Iris pigment epithelial cell (primary cell): Measurements from ENCODE around the gene CEACAM16.
"Not testable (repeated sequence)": the region's sequence is repeated elsewhere in the genome, so short reads cannot be mapped to it uniquely, and the experiment has no call there.

Experiments used
- DNase-seq: peaks from one replicate; pipeline ENCODE4 v3.0.0-alpha.2; 2011; ENCODE audit warnings: low read depth

The CEACAM16 gene

DNA sequence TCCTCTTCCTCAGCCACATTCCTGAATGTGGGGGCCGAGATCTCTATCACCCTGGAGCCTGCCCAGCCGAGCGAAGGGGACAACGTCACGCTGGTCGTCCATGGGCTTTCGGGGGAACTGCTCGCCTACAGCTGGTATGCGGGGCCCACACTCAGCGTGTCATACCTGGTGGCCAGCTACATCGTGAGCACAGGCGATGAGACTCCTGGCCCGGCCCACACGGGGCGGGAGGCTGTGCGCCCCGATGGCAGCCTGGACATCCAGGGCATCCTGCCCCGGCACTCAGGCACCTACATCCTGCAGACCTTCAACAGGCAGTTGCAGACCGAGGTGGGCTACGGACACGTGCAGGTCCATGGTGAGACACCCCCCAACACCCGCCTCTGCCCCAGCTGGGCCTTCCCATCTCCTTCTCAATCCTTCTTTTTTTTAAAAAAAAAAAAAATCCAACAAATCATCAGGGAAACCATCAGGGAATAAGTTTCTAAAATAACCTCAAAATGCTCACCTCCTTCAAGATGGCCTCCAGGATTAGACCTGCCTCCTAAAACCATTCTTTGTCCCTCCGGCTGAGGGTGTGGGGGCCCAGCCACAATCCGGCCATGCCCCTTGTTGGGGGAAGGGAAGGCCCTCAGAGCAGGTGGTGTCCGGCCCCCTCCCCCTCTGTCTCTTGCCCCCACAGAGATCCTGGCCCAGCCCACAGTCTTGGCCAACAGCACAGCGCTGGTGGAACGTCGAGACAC, 4.6 kb downstream of the CEACAM16 start:
- no peak for DNase-seq

DNA sequence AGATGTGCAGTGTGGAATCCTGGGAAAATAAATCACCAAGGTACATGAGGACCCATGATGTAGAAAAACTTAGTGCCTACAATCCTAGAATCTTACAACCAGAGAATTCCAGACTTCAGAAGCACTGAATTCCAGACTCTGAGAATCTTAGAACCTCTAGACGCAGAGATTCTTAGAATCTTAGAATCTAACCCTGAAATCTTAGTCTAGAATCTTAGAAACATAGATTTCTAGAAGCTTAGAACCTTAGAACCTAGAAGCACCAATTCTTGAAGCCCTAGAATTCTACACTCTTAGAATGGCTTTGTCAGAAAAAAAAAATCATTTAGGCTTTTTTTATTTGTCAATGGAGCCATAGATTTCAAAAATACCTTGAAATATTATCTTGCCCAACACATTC, 6.0 kb downstream of the CEACAM16 start:
- DNase-seq = no peak

DNA sequence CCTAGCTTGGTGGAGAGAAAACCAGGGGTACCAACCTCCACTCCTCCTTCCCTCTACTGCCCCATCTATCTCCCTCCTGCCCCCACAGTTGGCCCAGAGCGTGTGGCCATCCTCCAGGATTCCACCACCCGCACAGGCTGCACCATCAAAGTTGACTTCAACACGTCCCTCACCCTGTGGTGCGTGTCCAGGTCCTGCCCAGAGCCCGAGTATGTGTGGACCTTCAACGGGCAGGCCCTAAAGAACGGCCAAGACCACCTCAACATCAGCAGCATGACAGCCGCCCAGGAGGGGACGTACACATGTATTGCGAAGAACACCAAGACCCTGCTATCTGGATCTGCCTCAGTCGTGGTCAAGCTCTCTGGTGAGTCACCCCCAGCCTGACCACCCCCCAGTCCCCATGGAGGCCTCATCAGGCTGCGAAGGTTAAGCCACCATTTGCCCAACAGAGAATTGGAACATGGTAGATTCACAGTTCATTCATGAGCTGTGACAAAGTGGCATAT, 6.6 kb downstream of the CEACAM16 start:
- no peak for DNase-seq

DNA sequence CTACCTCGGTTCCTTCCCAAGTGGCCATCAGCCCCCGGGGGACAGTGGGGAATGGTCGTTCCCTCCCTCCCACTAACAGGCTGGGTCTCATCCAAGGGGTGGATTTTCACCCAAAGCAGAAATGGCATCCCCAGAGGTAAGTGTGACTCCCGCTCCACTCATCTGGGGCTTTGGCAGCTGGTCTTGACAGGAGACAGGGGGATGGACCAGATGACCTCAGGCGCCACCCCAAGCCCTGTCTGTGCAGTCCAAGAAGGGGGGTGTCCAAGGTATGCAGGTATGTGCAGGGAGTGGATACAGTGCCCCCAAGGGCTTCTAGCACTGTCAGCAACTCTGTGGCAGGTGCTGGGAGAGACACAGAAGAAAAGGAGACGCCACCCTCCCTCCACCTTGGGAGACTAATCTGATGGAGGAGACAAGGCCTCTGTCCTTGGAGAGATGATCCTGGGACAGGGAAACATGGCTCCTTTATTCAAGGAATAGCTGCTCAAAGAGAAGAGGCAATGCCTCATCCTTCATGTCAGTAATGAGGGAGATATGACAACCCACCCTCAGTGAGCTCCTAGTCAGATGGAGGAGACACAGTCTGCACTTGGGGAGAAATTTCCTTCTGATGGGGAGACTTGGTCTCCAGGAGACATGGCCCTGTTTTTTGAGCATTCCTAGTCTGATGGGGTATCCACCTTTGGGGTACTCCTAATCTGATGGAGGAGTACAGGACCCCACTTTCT, 7.7 kb downstream of the CEACAM16 start:
- DNase-seq = no peak

DNA sequence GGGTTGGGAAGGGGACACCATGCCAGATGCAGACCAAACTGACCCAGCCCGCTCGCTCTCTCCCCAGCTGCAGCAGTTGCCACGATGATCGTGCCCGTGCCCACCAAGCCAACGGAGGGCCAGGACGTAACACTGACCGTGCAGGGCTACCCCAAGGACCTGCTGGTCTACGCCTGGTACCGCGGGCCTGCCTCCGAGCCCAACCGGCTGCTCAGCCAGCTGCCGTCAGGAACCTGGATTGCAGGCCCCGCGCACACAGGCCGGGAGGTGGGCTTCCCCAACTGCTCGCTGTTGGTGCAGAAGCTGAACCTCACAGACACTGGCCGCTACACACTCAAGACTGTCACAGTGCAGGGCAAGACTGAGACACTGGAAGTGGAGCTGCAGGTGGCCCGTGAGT, 8.8 kb downstream of the CEACAM16 start:
- DNase-seq = no peak

DNA sequence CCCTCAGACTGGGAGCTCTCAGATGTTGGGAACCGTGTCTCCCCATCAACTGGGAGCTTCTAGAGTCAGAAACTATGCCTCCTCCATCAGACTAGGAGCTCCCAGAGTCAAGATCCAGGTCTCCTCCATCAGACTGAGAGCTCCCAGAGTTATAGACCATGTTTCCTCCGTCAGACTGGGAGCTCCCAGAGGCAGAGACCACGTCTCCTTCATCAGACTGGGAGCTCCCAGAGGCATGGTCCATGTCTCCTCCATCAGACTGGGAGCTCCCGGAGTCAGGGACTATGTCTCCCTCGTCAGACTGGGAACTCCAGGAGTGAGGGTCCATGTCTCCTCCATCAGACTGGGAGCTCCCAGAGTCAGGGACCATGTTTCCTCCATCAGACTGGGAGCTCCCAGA, 10.0 kb downstream of the CEACAM16 start:
- no peak for DNase-seq

DNA sequence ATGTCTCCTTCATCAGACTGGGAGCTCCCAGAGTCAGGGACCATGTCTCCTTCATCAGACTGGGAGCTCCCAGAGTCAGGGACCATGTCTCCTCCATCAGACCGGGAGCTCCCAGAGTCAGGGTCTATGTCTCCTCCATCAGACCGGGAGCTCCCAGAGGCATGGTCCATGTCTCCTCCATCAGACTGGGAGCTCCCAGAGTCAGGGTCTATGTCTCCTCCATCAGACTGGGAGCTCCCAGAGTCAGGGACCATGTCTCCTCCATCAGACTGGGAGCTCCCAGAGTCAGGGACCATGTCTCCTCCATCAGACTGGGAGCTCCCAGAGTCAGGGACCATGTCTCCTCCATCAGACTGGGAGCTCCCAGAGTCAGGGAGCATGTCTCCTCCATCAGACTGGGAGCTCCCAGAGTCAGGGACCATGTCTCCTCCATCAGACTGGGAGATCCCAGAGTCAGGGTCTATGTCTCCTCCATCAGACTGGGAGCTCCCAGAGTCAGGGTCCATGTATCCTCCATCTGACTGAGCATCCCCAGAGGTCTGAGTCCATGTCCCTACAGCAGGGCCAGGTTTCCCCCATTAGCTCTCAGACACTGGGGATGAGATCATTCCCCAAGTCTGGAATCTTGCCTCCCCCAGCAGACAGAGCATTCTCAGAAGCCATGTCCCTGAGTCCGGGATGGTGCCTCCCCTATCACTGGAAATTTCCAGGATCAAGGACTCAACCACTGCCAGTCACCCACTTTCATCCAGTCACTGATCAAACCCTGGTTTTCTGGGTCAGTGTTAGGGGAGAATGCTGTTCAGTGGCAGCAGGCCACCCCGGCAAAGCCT, 10.7 kb downstream of the CEACAM16 start:
- not testable (repeated sequence) for DNase-seq

DNA sequence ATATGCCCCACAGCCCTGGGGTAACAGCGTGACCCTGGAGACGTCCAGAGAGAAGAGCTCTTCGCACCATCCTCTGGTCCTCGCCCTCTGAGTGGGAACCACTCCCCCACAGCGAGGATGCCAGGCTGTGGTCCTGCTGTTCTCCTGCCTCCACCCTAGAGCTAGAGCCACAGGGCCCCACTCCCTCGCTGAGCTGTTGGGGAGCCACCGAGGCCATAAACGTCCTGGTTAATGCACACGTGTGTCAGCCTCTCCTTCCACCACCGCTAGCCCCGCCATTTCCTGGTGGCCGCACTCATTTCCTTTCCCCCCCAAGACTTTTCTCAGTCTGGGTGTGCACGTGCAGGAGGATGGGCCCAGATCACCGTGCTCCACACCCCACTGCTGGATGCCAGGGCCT, 11.5 kb downstream of the CEACAM16 start:
- no peak for DNase-seq

DNA sequence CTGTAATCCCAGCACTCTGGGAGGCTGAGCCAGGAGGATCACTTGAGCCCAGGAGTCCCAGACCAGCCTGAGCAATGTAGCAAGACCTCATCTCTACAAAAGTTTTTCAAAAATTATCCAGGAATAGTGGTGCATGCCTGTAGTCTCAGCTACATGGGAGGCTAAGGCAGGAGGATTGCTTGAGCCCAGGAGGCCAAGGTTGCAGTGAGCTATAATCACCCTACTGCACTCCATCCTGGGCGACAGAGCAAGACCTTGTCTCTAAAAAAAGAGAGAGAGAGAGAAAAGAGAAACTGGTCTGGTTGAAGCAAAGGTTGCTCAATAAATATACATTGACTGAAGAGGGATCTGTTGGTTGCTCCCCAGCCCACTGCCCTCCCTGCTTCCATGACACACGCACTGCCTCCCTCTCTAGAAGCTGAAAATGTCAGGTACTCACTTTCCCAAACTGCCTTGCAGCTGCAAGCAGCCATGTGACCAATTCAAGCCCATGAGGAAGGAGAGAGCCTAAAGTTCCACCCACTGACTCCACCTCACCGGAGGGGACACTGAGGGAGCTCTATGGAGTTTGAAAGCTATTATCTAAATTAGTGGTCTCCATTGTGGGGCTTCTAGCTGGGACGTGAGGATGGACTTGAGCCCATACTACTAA, 14.0 kb downstream of the CEACAM16 start:
- no peak for DNase-seq

DNA sequence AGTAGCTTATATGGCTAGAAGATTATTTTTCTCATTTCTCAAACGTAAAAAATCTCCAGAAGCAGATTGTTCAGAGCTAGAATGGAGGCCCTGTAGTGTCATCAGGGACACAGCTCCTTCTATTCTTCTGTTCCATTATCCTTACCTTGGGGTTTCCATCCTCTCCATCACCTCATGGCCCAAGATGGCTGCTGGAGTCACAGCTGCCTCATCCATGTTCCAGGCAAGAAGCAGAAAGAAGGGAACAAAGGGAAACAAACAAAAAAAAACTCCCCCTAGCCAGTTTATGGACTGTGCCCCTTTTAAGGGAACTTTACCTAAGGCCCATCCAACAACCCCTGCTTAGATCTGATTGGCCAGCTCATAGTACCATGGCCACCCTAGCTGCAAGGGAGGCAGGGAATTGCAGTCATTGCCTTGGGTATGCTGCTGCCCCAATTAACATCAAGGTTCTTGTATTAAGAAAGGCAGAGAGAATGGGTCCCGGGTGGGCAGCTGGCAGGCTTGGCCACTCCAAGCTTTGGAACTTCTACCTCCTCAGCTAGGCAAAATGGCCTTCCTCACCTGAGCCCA, 15.7 kb downstream of the CEACAM16 start:
- DNase-seq = no peak

DNA sequence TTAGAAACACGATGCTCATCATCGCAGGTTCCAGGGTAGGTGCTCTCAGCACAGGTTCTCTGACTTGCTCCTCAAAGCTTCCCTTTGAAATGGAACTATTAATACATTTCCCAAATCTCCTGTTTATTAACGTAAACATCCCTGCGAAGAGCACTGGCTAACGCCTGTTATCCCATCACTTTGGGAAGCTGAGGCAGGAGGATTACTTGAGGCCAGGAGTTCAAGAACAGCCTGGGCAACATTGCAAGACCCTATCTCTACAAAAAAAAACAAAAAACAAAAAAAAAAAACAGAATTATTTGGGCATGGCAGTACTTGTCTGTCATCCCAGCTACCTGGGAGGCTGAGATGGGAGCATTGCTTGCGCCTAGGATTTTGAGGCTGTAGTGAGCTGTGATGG, 18.7 kb downstream of the CEACAM16 start:
- no peak for DNase-seq

DNA sequence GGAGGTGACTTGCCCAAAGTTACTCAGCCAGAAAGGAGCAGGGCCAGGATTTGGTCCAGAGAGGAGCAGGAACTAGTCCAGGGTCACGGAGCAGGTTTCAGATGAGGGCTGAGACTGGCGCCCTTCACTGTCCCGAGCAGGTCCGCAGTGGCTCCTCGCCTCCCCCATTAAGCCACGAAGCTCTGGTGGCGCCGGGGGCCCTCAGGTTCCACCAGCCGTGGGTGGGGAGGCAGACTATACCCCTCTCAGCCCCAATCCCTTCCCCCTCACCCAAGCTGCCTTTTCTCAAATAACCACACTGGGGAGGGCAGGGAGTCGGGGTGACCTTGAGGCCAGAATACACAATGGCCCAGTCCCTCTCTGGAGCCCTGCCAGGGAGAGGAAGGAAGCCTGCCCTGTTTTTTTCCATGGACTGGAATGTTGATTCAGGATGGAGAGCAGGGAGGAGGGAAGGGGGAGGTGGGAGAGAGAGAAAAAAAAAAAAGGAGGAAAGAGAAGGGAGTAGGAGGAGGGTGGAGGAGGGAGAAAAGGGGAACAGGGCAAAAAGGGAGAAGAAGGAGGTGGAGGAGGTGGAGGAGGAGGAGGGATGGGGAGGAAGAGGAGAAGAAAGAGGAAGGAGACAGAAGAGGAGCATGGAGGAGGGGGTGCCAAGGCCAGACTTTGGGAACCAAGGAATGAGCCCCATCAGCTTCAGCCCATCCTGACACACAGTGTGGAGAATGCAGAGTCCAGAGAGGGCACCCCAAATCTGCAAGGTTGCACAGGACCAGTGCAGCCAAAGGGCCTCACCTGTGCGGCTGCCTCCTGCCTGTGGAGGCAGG, 19.7 kb downstream of the CEACAM16 start:
- DNase-seq = peak; percentile 14

DNA sequence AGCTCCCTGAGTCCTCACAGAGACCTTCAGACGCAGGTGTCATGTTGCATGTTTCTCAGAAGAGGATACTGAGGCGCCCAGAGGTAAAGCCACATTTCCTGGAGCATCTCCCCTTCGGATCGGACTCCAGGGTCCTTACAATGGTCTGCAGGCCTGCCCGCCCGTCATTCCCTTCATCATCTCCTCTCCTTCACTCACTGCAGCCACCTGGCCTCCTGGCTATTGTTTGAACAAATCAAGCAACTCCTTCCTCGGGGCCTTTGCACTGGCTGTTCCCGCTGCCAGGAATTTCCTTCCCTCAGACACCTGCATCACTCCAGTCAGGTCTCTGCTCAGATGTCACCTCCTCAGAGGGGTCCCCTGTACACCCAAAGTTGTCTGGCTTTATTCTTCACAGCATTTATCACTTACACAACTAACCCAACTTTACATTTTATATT, 20.3 kb downstream of the CEACAM16 start:
- no peak for DNase-seq

DNA sequence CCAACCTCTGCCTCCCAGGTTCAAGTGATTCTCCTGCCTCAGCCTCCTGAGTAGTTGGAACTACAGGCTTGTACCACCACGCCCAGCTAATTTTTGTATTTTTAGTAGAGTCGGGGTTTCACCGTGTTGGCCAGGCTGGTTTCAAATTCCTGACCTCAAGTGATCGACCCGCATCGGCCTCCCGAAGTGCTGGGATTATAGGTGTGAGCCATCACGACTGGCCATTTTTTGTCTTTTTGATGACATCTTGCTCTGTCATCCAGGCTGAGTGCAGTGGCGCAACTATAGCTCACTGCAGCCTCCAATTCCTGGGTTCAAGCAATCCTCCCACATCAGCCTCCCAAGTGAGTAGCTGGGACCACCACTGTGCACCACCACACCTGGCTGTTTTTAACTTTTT, 21.4 kb downstream of the CEACAM16 start:
- not testable (repeated sequence) for DNase-seq

DNA sequence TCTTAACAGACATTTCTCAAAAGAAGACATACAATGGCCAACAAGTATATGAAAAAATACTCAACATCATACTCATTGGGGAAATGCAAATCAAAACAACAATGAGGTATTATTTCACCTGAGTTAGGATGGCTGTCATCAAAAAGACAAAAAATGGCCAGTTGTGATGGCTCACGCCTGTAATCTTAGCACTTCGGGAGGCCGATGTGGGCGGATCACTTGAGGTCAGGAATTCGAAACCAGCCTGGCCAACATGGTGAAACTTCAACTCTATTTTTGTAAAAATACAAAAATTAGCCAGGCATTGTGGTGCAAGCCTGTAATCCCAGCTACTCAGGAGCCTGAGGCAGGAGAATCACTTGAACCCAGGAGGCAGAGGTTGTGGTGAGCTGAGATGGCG, 22.0 kb downstream of the CEACAM16 start:
- DNase-seq = no peak

DNA sequence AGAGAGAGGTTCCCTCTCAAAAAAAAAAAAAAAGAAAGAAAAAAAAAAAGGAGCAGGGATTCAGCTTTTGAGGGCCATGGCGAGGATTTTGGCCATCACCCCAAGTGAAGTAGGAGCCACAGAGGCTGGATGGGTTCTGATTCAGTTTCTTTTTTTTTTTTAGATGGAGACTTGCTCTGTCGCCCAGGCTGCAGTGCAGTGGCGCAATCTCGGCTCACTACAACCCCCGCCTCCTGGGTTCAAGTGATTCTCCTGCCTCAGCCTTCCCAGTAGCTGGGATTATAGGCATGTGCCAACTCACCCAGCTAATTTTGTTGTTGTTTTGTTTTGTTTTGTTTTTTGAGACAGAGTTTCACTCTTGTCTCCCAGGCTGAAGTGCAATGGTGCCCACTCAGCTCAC, 22.4 kb downstream of the CEACAM16 start:
- not testable (repeated sequence) for DNase-seq

DNA sequence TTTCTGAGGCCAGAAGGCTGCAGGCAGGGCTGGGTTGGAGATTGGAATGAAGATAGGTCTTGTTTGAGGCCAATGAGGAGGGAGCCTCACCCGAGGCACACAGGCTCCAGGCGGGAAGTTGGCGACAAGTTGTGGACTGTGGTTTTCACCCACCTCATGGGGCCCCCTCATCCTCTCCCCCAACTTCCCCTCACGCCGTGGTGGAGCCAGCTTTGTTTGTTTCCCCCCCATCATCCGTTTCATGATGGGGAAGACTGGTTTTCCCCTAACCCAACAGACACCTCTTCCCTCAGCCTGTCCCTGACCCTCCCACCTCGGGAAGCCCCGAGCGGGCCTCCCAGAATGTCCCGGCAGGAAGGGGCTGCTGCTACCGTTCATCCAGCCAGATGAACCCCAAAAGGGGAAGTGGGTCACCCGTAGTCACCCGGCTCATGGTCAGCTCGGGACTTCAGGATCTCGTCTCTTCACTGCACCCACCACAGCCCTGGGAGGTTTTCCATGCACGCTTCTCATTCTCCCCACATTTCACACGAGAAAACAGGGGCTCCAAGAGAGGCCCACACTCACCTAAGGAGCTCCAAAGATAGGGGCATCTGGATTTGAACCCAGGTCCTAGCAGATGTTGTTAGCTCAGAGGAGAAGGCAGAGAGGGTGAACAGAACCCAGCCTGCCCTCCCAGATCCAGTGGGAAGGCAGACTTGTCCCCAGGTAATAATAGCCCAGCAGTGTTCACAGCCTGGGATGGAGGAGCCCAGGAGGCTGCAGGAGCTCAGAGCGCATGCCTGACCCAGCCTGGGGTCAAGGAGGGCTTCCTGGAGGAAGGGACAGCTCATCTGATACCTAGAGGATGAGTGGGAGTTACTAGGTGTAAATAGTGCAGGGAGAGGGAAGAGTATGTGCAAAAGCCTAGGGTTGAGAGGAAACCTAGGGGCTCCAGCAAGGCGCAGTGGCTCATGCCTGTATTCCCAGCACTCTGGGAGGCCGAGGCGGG, 23.5 kb downstream of the CEACAM16 start:
- DNase-seq = no peak

DNA sequence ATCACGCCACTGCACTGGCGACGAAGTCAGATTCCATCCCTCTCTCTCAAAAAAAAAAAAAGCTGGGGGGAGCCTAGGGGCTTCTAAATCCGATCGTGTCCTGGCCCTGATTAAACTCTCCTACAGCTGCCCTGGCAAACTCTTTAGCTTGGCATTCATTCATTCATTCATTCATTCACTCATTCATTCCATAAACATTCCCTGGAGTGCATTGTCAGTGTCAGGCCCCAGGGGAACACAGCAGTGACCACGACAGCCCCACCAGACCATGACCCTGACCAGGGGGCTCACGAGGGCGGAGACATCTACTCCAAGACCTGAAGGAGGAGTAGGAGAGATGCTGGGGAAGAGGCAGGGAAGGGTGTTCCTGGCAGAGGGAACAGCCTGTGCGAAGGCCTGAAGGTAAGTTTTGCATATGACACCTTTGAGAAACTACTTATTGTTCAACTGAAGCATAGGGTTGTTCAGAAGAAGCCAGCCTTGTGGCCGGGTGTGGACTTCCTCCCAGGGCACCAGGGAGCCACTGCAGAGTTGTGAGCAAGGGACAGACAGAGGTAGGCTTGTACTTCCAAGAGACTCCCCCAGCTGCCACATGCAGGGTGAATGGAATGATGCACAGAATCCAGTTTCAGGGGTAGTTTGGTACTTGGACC, 24.5 kb downstream of the CEACAM16 start:
- DNase-seq = no peak

DNA sequence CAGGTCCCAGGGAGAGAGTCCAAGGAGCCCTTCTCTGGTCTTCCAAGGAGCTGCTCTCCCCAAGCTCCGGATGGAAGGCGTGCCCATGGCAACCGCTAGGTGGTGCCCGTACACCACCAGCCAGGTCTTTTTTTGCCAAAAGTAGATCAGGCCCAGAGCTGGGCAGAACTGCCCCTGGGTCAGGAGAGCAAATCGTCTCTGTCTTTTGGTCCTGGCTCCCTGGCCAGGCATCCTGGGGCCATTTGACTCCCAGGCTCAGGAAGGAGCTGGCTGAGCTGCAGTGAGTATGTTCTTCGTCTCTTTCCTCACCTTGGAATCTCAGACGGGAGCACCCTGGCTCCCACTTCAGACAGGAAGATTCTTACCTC, 25.0 kb downstream of the CEACAM16 start:
- DNase-seq = peak; percentile 71
